Measurements from ENCODE around the gene ELOA2.
"Not testable (repeated sequence)": the region's sequence is repeated elsewhere in the genome, so short reads cannot be mapped to it uniquely, and the experiment has no call there.

ELOA2 gene

GRCh38 chr18:47035156-47035671 lies at the start of gene ELOA2:
ELOA2 (minus strand) TSS chr18:47035621; CDS start chr18:47035264, 357 bp downstream.
- in situ Hi-C loops (cut with HindIII; ENCODE audit: low pct_ligation_motif_present, low pct_unique_long_range_greater_than_20kb, low sequenced_read_pairs), result no loop called here
- no peak for DNase-seq

DNA sequence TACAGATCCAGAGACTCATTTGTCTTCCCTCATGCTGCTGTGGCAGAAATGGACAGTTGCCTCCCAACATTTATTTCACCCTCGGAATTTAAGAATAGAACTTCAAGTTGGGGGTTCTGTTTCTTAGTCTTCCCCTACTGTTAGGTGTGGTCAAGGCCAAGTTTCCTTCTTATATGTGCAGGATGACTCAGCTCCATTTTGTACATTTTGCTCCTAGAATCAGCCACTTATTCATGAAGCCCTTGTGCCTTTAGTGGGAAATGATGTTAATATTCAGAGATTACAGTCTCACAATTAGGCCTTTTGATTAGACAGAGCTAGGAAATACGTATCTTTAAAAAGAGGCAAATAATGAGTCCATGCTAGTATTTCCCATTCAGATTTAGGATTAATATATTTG lies 46.2 kb upstream of the ELOA2 start:
- in situ Hi-C loops (cut with HindIII; ENCODE audit: low pct_ligation_motif_present, low pct_unique_long_range_greater_than_20kb, low sequenced_read_pairs), result no loop called here
- no peak for DNase-seq

GRCh38 chr18:47080872-47081271 lies 45.5 kb upstream of the ELOA2 start:
- in situ Hi-C loops (cut with HindIII; ENCODE audit: low pct_ligation_motif_present, low pct_unique_long_range_greater_than_20kb, low sequenced_read_pairs), result no loop called here
- no peak for DNase-seq

DNA sequence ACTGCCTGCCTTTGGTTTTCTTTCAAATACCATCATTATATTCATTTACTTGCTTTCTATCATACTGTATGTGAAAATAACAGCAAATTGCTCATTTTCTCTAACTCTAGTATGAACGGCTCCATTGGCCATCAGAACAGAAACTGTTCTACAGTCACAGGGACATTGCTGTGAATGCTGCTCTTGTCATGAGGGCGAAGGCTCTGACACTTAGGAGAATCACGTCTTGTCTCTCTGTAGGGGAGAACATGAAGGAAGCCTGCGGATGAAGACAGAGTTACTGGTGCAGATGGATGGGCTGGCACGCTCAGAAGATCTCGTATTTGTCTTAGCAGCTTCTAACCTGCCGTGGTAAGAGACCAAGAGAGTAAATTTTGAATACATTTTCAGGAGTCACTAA lies 41.7 kb upstream of the ELOA2 start:
- DNase-seq, result no peak
- in situ Hi-C loops (cut with HindIII; ENCODE audit: low pct_ligation_motif_present, low pct_unique_long_range_greater_than_20kb, low sequenced_read_pairs), result no loop called here

GRCh38 chr18:47075098-47075883 lies 39.9 kb upstream of the ELOA2 start:
- no peak for DNase-seq

DNA sequence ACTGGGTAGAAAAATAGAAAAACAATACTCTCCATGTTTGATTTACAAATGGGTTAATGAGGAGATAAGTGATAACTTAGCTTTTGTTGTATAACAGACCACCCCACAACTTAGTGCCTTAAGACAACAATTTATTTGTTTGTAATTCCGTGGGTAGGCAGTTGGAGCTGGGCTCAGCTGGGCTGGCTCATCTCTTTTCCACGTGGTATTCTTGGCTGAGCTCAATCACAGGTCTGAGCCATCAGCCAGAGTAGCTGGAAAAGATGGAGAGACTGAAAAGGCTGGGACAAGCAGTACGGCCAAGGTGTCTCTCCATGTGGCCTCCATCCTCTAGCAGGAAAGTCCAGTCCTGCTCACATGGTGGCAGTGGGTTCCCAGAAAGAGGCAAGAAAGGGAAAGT lies 32.2 kb upstream of the ELOA2 start:
- no peak for DNase-seq

More at GRCh38 chr18:47075098-47075883, 39.9 kb upstream of the ELOA2 start:
- in situ Hi-C loops (cut with HindIII; ENCODE audit: low pct_ligation_motif_present, low pct_unique_long_range_greater_than_20kb, low sequenced_read_pairs), result no loop called here

DNA sequence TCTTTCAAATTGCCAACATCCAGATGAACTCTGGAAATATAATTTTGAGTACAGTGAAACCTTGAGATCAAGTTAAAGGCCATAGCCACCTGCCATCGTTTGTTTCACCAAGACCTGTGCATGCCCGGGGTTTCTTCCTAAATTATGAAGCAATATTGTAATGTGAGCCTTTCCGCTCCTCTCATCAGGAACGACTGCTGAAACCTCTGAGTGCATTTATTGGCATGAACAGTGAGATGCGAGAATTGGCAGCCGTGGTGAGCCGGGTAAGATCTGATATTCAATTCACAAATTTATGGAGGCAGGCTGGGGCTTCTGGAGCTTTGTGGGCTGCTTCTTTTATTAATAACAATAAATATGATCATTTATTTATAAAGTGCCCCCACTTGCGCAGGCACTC lies 27.7 kb upstream of the ELOA2 start:
- in situ Hi-C loops (cut with HindIII; ENCODE audit: low pct_ligation_motif_present, low pct_unique_long_range_greater_than_20kb, low sequenced_read_pairs), result no loop called here
- DNase-seq, result no peak

More for the DNA sequence above, 32.2 kb upstream of the ELOA2 start:
- in situ Hi-C loops (cut with HindIII; ENCODE audit: low pct_ligation_motif_present, low pct_unique_long_range_greater_than_20kb, low sequenced_read_pairs), result no loop called here

DNA sequence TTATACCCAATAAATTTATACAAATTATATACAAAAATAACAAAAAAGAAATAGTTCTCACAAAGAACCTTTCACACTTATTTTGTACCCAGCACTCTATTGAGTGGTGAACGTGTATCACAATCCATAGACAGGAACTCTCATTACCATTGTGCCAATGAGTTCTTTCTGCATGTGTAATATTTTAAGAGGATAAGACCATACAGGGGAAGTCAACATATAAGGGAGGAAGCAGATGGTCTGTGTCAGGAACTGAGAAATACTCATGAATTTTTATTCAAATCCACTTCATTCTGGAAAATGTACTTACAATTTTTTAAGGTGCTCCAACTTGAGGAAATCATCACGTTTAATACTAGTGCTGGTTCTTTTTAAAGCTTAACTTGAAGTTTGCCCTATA lies 27.1 kb upstream of the ELOA2 start:
- in situ Hi-C loops (cut with HindIII; ENCODE audit: low pct_ligation_motif_present, low pct_unique_long_range_greater_than_20kb, low sequenced_read_pairs), result no loop called here
- no peak for DNase-seq

DNA sequence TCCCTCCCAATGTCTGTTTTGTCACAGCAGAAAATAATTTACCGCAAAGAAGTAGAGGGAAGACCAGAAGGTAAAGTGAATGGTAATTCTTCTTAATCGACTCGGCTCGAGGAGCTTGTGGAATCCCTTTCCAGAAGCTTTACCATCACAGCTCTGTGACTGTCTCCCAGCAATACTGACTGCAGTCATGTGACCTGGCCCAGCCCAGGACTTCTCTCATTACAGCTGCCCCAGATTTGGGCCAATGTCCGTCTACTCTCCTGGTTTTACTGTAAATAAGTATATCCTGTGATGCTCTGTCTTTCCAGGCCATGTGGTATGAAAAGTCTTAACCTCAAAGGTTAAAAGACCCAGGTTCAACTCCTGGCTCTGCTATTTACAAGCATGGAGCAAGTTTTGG lies 18.9 kb upstream of the ELOA2 start:
- in situ Hi-C loops (cut with HindIII; ENCODE audit: low pct_ligation_motif_present, low pct_unique_long_range_greater_than_20kb, low sequenced_read_pairs), result no loop called here

DNA sequence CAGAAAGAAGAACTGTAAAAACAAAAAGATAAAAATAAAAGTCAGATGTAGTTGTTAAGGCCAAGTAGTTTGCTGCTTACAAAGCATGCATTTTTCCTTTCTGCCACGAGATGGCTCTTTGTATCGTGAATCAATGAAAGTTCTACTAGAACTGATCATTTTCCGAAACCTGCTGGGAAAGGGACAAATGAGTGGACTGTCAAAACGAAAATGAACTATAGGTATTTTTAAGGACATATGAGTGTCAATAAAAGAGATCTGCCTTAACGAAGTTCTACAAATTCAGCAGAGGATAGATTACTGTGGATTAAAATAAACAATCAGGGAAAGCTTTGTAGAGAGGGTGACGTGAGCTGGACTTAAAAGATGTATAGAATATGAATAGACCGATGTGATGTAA lies 15.0 kb upstream of the ELOA2 start:
- in situ Hi-C loops (cut with HindIII; ENCODE audit: low pct_ligation_motif_present, low pct_unique_long_range_greater_than_20kb, low sequenced_read_pairs), result no loop called here
- DNase-seq, result peak; percentile 11

More for the DNA sequence above, 18.9 kb upstream of the ELOA2 start:
- no peak for DNase-seq

DNA sequence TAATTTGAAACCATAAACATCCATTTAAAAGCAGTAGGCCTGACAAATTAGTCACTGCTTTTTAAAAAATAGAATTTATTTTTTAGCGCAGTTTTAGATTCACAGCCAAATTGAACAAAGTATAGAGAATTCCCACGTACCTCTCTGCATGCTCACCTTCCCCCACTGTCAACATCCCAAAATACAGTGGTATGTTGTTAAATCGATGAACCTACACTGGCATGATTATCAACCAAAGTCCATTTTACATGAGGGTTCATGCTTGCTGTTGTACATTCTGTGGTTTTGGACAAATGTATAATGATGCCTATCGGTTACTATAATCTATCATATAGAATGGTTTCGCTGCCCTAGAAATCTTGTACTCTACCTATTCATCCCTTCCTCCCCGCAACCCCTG lies 5.6 kb upstream of the ELOA2 start:
- in situ Hi-C loops (cut with HindIII; ENCODE audit: low pct_ligation_motif_present, low pct_unique_long_range_greater_than_20kb, low sequenced_read_pairs), result no loop called here
- DNase-seq, result no peak

DNA sequence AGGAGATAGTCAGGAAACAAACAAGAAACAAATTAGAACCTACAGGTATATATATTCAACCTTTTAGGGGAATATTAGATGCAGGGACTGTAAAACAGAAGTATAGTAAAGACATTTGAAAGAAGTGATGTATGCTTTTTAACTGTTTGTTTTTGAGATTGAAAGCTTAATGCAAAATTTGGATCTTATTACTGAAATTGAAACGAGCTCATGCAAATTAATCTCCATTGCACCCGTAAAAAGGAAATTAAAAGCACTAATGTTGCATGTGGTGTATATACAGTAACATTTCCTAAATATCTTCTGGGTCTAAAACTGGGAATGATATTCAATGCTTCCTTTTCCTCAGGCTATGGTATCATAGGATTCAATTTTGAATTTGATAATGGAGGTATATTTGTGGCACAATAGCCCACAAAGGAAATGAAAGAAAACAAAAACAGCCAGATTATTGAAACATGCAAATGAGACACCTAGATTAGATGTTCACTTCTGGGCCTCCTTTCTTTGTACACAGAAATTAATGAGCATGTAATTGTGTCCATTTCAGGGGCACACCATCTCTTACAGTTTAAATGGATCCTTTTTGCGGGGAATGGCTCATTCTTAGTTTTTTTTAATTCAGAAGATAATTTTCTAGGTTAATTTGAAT lies 1.6 kb upstream of the ELOA2 start:
- in situ Hi-C loops (cut with HindIII; ENCODE audit: low pct_ligation_motif_present, low pct_unique_long_range_greater_than_20kb, low sequenced_read_pairs), result no loop called here

GRCh38 chr18:47036298-47036874 lies 965 bp upstream of the ELOA2 start:
- peak; percentile 43 for DNase-seq
- in situ Hi-C loops (cut with HindIII; ENCODE audit: low pct_ligation_motif_present, low pct_unique_long_range_greater_than_20kb, low sequenced_read_pairs), result no loop called here

More for the DNA sequence above, 1.6 kb upstream of the ELOA2 start:
- no peak for DNase-seq

- in situ Hi-C loops (cut with HindIII; ENCODE audit: low pct_ligation_motif_present, low pct_unique_long_range_greater_than_20kb, low sequenced_read_pairs); DNase-seq: not testable (repeated sequence)
Observed at GRCh38 chr18:47034591-47034990, 830 bp downstream of the ELOA2 start.

GRCh38 chr18:47032945-47033344 lies 2.5 kb downstream of the ELOA2 start:
- no peak for DNase-seq
- in situ Hi-C loops (cut with HindIII; ENCODE audit: low pct_ligation_motif_present, low pct_unique_long_range_greater_than_20kb, low sequenced_read_pairs), result no loop called here

DNA sequence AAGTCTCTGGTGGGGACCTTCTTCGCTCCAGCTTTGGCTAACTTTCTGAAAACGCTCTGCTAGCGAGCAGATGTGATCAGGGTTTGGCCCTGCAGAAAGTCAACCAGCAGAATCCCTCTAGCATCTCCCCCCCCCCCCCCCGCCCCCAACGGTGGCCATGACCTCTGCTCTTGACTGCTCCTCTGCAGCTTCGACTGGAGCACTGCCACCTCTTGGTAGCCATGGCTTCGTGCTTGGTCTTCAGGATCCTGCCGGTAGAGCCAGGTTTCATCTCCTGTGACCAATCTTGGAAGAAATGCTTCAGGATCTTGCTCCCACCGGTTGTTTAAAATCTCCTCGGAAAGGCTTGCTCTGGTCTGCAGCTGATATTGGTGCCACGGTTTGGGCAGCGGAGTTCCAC lies 4.5 kb downstream of the ELOA2 start:
- in situ Hi-C loops (cut with HindIII; ENCODE audit: low pct_ligation_motif_present, low pct_unique_long_range_greater_than_20kb, low sequenced_read_pairs); DNase-seq: not testable (repeated sequence)

DNA sequence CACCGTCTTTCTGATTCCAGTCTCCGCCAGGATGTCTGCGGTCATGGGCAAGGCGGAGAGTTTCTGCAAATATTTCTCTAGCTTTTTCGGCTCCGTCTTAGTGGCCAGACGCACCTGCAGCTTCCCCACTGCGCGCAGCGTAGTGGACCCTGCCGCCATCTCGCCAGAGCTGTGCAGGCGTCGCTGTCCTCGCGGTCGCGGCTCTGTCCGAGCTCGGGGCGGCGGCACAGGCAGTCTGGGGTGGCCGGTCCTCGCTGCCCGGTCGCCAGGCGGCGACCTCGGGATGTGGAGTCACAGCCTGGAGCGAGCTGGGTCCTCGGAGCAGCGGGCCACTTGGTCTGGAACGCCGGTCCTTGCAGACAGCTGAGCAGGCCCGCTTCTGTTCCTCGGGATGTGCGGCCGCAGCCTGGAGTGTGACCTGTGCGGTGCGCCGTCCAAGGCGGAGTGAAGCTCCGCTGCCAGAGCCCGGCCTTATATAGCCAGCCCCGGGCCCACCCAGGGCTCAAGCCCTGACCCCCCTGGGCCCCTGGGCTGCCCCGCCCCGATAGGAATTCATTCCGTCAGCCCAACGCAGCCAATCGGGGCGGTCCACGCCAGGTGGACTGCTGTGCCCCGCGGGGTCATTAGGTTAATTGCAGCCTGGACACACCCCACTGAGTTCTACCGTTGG lies 5.6 kb downstream of the ELOA2 start:
- DNase-seq; in situ Hi-C loops (cut with HindIII; ENCODE audit: low pct_ligation_motif_present, low pct_unique_long_range_greater_than_20kb, low sequenced_read_pairs): not testable (repeated sequence)

- DNase-seq; in situ Hi-C loops (cut with HindIII; ENCODE audit: low pct_ligation_motif_present, low pct_unique_long_range_greater_than_20kb, low sequenced_read_pairs): not testable (repeated sequence)
Observed at GRCh38 chr18:47028738-47029137, 6.7 kb downstream of the ELOA2 start.

Measured in ACHN (cell line).